Heart right ventricle (tissue), 16 donors: Measurements from ENCODE around the gene ZFP57. TPM values are rescaled to one million over a fixed set of nuclear protein-coding genes. Genes with fewer than 3 reads are reported as not detected.
A peak's percentile ranks its signal among the peaks of the same experiment; 100 is the strongest.

Source experiments
- ATAC-seq, 8 donors: fragments of 200-7000 bp; cut with Tn5 transposase; one replicate each; pipeline ENCODE4 v1.9.1; 2020; ENCODE audit warnings: mild to moderate bottlenecking in 8 of 8, moderate library complexity in 8 of 8, moderate number of reproducible peaks in 1 of 8
- DNase-seq, 2 donors: peaks; one replicate each; pipeline ENCODE4 v3.0.0-alpha.2; 2020
- H3K27ac ChIP-seq, 10 donors: fragments of 200-600 bp; sonication (generic) in 2 of 10; one replicate each; pipeline versions ENCODE4 v1.5.0 to v1.8.0; 2020 to 2022; ENCODE audit warnings: mild to moderate bottlenecking in 3 of 10
- H3K27me3 ChIP-seq, 7 donors: fragments of 200-600 bp; one replicate each; pipeline ENCODE4 v1.8.0; 2021 to 2022; ENCODE audit warnings: mild to moderate bottlenecking in 2 of 7
- H3K36me3 ChIP-seq, 9 donors: fragments of 200-600 bp; sonication (generic) in 1 of 9; one replicate each; pipeline versions ENCODE4 v1.5.0 to v1.8.0; 2020 to 2022; ENCODE audit warnings: mild to moderate bottlenecking in 2 of 9
- H3K4me1 ChIP-seq, 9 donors: fragments of 200-600 bp; sonication (generic) in 1 of 9; one replicate each; pipeline versions ENCODE4 v1.5.0 to v1.8.0; 2020 to 2022; ENCODE audit warnings: mild to moderate bottlenecking in 4 of 9
- H3K4me3 ChIP-seq, 10 donors: fragments of 200-600 bp; sonication (generic) in 2 of 10; one replicate each; pipeline versions ENCODE4 v1.5.0 to v1.8.0; 2020 to 2022; ENCODE audit warnings: mild to moderate bottlenecking in 7 of 10, moderate library complexity in 2 of 10
- H3K9me3 ChIP-seq, 11 donors: fragments of 200-600 bp in 10 of 11; sonication (generic) in 2 of 11; one replicate each; pipeline versions ENCODE4 v1.5.0 to v1.8.0; 2013 to 2022; ENCODE audit warnings: mild to moderate bottlenecking in 2 of 11, control low read depth in 1 of 11, moderate library complexity in 1 of 11
- WGBS, 2 donors: extraction: QIAGEN DNeasy Blood & Tissue Kit; methylation state at CpG; one replicate each; pipeline ENCODE4 v1.1.7; 2013; ENCODE audit warnings: inconsistent platforms in 1 of 2; 5-methylcytosine and 5-hydroxymethylcytosine counted together
- intact Hi-C, 10 donors: fragments of 100-400 bp; cut with DNase I; formaldehyde crosslinking; loops; one replicate each; pipeline versions ENCODE4 v1.11.1 to v1.14.2; 2022
- polyA plus RNA-seq, 2 donors: library from polyadenylated mRNA; stranded (reverse); fragments of 200-250 nt; gene quantifications; one replicate each; pipeline ENCODE4 v1.2.3, GENCODE V29; 2013
- total RNA-seq, 10 donors: library from RNA; stranded (reverse); fragmentation: NEBNext Ultra II Directional in 3 of 10; extraction: Animal tissue kit (Norgen Biotek cat#: 25700) in 3 of 10; gene quantifications; one replicate each; pipeline versions ENCODE4 v1.2.1 to v1.2.4, GENCODE V29; 2021 to 2023
- TF ChIP-seq, protein P1 (sequence below), 9 donors: fragments of 200-600 bp; sonication (generic) in 2 of 9; IDR thresholded peaks; one replicate each; pipeline versions ENCODE4 v1.5.0 to v1.8.0; 2021 to 2022; ENCODE audit warnings: antibody characterized with exemption in 9 of 9, mild to moderate bottlenecking in 5 of 9, moderate library complexity in 1 of 9
- donor health status: Arrhythmogenic right ventricular cardiomyopathy.
- donor health status: ischemic (EF 13 %, LVEDD 7.1; RV severe dilation, severe dysfunction).
- donor health status: healthy with polysubstance abuse.
- donor health status: DM: no; HTN: yes; CAD: no.
- donor health status: DM: no; HTN: no; CAD: no.
- donor health status: ischemic (EF 25% LVEDD 6.9; RV normal size, moderate dysfunction).
- donor health status: ischemic (EF 25% LVEDD 5.7; RV mildly dilated, moderate dysfunction).
- donor health status: healthy.
- donor health status: DM: yes; HTN: yes; CAD: no.
- donor health status: Ischemic cardiomyopathy.
- donor health status: ischemic (EF 35%, LVEDD 5.7; RV mildly dilated, moderate dysfunction).
- donor health status: nonischemic (EF 11% LVEDD 7.7; RV severe dilation, severe dysfunction).
- donor health status: DM: yes; HTN: yes; CAD: no.
- donor health status: PGD.
- donor health status: ischemic (EF 29% LVEDD 5.4; RV normal size, mild dysfunction).
- donor health status: nonischemic (EF 23%, LVEDD 6.1; RV moderate dilation, normal function).

The ZFP57 gene
- total and polyA plus RNA-seq, 12 donors: 0.06 to 14.7 (median 2.5) TPM; not detected in 7

DNA sequence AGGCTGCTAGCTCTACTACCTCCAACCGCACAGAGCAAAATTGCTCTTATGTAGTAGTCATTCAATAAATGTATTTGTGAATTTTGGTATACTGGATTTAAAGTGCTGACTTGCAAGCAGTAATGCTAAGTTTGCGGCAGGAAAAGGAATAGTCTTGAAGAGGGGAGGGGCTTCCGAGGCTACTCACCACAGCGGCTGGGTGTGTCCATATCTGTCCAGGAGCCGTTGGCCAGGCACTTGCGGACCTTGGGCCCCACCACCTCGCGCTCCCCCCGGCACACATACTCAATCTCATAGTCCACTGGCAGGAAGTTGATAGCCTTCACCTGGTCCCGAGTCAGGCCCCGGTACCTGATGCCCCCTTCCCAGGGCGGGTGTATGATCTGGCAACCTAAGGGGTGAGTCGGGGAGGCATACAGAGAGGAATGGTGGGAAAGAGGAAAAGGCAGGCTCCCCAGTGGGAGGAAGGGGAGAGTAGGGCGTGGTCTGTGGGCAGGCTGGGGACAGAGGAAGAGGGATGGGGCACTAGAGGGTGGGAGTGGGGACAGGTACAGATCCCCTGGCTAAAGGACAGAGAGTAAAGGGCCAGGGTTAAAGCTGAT, 49.6 kb downstream of the ZFP57 start:
- TF ChIP-seq, protein P1, sequence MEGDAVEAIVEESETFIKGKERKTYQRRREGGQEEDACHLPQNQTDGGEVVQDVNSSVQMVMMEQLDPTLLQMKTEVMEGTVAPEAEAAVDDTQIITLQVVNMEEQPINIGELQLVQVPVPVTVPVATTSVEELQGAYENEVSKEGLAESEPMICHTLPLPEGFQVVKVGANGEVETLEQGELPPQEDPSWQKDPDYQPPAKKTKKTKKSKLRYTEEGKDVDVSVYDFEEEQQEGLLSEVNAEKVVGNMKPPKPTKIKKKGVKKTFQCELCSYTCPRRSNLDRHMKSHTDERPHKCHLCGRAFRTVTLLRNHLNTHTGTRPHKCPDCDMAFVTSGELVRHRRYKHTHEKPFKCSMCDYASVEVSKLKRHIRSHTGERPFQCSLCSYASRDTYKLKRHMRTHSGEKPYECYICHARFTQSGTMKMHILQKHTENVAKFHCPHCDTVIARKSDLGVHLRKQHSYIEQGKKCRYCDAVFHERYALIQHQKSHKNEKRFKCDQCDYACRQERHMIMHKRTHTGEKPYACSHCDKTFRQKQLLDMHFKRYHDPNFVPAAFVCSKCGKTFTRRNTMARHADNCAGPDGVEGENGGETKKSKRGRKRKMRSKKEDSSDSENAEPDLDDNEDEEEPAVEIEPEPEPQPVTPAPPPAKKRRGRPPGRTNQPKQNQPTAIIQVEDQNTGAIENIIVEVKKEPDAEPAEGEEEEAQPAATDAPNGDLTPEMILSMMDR (IDR thresholded peaks at IDR 0.05): no peak
- Histone ChIP-seq H3K27me3 (peaks cover 0 to 20% (median 0%) of the 10 kb centered on the region in 7 donors), H3K9me3 (no peaks in the 10 kb centered on the region), H3K36me3 (peaks cover 0 to 4% (median 0%) of the 10 kb centered on the region in 9 donors), H3K4me3 (peak overlapping the region in 5 of 10 donors; percentile 72 to 87 (median 81)), H3K4me1 (peaks cover 4 to 54% (median 39%) of the 10 kb centered on the region in 9 donors), H3K27ac (peak overlapping the region in 1 of 10 donors; percentile 78)
- ATAC-seq (no peak), DNase-seq (no peak)
- intact Hi-C loops: no loop called here
- WGBS, 2 donors: 62 to 71% methylated on average over 14 of the region's 14 CpGs

DNA sequence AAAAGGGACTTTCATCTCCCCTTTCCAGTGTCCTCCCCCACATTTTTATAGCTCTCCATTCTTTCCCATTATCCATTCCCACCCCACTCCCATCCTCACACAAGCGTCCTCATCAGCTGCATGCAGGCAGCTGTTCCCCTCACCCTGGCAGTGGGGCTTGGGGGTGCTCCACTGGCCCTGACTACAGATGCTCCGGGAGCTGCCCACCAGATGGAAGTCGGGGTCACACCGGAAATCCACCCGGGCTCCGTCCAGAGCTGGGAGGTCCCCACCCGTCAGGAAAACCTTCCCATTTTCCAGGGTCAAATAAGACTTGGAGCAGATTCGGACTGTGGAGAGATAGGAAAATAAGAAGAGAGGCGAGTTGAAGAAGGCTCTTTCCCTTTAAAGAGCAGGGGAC, 50.6 kb downstream of the ZFP57 start:
- Histone ChIP-seq H3K27me3 (peaks cover 0 to 20% (median 0%) of the 10 kb centered on the region in 7 donors), H3K36me3 (peaks cover 0 to 4% (median 0%) of the 10 kb centered on the region in 9 donors), H3K27ac (no peak overlapping the region), H3K4me3 (no peak overlapping the region), H3K4me1 (peaks cover 4 to 54% (median 39%) of the 10 kb centered on the region in 9 donors), H3K9me3 (no peaks in the 10 kb centered on the region)
- TF ChIP-seq, protein P1 (IDR thresholded peaks at IDR 0.05): no peak
- intact Hi-C loops: no loop called here
- ATAC-seq: no peak
- 81 to 85% methylated on average over 9 of the region's 9 CpGs for WGBS, 2 donors
- no peak for DNase-seq

DNA sequence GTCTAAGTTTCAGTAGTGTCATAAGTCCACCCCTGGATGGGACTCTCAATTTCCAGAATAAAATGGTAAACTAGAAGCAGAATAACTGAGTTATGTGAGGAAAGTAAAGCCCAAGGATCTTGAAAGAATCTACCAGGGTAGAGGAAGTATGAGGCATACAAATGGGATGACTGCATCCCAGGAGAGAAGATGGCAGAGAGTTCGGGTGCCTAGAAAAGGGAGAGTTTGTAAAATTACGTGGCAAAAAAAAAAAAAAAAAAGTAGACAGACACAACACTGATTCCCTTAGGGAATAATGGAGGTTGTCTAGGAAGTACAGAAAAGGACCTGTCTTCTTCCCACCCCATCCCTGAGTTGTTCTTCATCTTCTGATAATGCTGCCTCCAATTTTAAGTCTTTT, 51.4 kb downstream of the ZFP57 start:
- DNase-seq (no peak), ATAC-seq (no peak)
- H3K27me3 ChIP-seq: peaks cover 0 to 20% (median 0%) of the 10 kb centered on the region in 7 donors
- H3K4me3 ChIP-seq: no peak overlapping the region
- H3K36me3 ChIP-seq: peaks cover 0 to 4% (median 0%) of the 10 kb centered on the region in 9 donors
- H3K4me1 ChIP-seq: peaks cover 4 to 54% (median 39%) of the 10 kb centered on the region in 9 donors
- TF ChIP-seq, protein P1 (IDR thresholded peaks at IDR 0.05): no peak
- H3K9me3 ChIP-seq: no peaks in the 10 kb centered on the region
- 89 to 91% methylated on average over 2 of the region's 2 CpGs for WGBS, 2 donors
- no peak overlapping the region for H3K27ac ChIP-seq
- intact Hi-C loops: no loop called here

DNA sequence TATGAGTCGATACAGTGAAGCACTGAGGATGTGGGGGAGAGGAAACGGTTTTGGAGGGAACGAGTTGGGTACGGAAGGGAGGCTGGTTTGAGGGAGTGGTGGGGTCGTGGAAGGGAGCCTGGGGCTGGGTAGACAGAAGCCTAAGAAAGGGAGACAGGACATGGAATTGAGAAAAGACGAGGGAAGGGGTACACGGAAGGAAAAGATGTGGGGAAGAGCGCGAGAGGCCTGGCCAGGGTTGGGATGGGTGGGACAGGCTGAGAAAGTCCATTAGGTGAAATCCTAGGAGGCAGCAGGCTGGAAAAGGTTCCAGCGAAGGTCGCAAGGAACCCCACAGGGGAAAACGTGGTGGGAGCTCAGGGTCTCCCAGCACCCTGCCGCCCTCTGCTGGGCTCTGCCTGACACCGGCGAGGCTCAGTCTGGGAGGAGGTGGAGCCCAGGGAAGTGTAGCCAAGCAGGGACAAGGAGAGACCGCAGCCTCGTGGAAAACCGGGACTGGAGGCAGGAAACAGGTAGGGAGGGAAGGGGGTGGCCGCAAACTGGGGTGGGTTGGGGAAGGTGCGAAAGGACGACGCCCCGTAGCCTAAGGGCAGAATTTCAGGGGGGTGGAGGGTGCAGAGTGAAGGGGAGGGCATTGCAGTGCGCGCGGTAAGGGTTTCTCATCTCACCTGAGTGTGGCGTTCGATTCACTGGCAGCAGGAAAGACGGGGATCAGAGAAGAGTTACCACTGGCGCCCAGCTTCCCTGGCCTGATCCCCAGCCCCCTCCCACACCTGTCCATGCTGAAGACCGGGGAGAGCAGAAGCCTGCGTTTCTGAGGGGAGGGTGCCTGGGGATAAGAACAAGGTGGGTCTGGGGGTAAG, 52.3 kb downstream of the ZFP57 start:
- intact Hi-C loops: no loop called here
- WGBS, 2 donors: 8 to 10% methylated on average over 32 of the region's 32 CpGs
- Histone ChIP-seq H3K36me3 (peaks cover 0 to 13% (median 0%) of the 10 kb centered on the region in 9 donors), H3K4me3 (peak overlapping the region; percentile 44 to 67 (median 58)), H3K27ac (peak overlapping the region in 9 of 10 donors; percentile 48 to 80 (median 69)), H3K27me3 (peaks cover 0 to 20% (median 0%) of the 10 kb centered on the region in 7 donors), H3K4me1 (peaks cover 4 to 53% (median 39%) of the 10 kb centered on the region in 9 donors), H3K9me3 (no peaks in the 10 kb centered on the region)
- TF ChIP-seq, protein P1 (IDR thresholded peaks at IDR 0.05): peak; percentile 32 to 86 (median 65)
- ATAC-seq (peak; percentile 41 to 83 (median 61)), DNase-seq (peak; percentile 77 to 79)
